ENCODE measurements around the gene CLNK.

Gene CLNK

GRCh38 chr4:10701161-10701560 lies 16.6 kb upstream of the CLNK start:
- DNase-seq = no peak

- no peak for DNase-seq
These were observed 13.6 kb upstream of the CLNK start for GRCh38 chr4:10698172-10698571.

DNA sequence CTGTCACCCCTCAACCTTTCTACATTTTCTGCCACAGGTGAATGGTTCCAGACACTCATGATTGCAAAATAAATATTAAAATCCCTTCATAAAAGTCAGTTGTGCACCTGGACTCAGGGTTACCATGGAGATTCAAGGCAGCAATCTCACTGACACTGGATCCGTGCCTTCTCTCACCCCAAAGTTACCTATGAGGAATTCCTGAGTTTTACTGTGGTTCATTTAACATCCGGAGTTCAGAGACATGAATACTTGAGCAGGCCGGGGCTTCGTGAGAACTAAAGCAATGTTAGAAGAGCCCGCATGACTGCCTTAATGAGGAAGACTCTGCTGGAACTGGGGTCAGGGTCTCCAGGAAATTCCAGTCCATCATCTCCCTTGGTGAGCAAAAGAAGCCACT lies 12.5 kb upstream of the CLNK start:
- DNase-seq = peak; percentile 98

- DNase-seq = peak; percentile 60
These were observed 11.7 kb upstream of the CLNK start for GRCh38 chr4:10696253-10696652.

DNA sequence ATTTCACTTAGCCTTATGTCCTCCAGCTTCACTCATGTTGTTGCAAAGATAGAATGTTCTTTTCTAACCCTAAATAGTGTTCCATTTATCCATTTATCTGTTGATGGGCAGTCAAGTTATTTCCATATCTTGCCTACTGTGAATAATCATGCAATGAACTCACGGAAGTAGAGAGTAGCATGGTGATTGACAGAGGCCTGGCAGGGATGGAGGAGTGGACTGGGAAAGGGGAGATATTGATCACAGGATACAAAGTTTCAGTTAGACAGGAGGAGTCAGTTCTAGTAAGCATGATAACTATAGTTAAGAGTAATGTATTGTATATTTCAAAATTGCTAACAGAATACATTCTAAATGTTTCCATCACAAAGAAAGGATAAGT lies 10.3 kb upstream of the CLNK start:
- DNase-seq = peak; percentile 88

- DNase-seq = peak; percentile 97
These were observed 9.7 kb upstream of the CLNK start for GRCh38 chr4:10694151-10694827.

DNA sequence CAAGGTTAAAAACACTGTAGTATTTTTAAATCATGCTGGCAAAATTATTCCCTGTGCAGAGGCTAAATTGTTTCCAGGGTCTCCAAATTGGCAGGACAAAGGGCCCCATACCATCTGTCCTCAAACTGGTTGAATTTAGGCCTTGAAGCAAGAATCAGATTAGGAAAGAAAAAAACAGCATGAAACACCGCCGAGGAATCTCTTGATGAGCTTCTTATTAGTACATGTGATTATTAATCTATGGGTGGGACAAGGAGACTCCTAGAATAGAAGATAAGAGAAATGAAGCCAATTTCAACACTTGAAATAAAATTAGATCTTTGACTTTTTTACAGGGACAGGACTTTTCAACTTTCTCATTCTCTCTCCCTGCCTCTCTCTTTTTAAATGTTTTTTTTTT lies 7.1 kb upstream of the CLNK start:
- no peak for DNase-seq

GRCh38 chr4:10690185-10690907 lies 5.8 kb upstream of the CLNK start:
- no peak for DNase-seq

DNA sequence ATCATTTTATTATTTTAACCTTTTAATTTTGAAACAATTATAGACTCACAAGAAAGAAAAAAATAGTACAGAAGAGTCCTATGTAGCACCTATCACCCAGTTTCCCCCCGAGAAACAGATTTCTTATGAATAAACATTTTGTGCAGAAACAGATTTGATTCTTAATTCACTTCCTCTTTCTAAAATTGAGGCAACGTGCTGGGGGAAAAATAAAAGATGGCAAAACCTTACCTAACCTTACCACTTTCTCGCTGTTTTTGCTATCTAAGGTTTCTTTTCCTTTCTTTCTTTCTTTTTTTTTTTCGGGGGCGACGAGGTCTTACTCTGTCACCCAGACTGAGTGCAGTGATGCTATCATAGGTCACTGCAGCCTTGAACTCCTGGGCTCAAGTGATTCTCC lies 4.3 kb upstream of the CLNK start:
- no peak for DNase-seq

- DNase-seq = no peak
These were observed 3.5 kb upstream of the CLNK start for GRCh38 chr4:10688022-10688421.

DNA sequence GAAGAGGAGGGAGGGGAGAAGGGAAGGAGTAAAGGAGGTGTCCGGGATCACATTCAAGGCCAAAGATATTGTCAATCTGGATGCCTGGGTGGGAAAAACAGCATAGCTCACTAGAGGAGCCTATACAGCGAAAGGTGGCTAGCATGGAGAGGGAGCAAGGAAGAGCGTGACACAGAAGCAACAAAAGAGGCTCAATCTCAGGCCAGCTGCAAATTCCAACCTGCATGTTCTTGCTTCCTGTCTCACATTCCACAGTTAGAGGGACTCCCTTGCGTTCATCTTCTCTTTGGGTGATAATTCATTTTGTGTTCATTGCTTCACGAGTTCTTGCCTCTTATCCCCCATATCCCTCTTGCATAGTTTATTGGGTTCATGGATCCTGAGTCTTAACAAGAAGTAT lies 3.0 kb upstream of the CLNK start:
- no peak for DNase-seq

- DNase-seq = no peak
These were observed 2.2 kb downstream of the CLNK start for GRCh38 chr4:10682397-10682796.

DNA sequence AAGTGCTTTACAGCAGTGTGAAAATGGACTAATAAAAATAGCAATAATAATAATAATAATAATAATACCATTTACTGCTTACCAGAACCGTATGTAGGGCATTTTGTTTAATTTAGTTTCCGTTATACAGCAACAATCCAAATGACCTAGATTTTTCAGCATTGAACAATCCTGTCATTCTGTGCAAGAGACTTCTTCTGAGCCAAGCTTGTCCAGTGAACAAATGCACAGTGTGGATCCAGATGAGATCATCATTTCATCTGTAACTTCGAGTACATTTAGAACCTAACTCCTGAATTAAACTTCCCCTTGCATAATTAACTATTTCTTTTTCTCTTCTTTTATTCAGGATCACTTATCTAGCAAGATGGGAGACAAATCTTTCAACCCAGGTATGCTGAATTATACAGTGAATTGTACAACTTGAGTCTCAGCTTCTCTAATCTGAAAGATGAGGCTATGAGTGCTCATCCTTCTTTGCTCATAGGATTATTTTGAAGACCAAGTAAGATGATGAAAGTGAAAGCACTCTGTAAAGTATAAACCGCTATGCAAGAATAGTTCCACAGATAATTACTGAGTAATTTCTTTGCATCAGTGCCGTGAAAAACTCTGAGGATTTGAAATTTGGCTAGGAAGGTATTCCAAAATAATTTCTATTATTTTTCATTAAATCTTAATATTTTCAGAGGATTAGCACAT lies 6.6 kb downstream of the CLNK start:
- DNase-seq = no peak

DNA sequence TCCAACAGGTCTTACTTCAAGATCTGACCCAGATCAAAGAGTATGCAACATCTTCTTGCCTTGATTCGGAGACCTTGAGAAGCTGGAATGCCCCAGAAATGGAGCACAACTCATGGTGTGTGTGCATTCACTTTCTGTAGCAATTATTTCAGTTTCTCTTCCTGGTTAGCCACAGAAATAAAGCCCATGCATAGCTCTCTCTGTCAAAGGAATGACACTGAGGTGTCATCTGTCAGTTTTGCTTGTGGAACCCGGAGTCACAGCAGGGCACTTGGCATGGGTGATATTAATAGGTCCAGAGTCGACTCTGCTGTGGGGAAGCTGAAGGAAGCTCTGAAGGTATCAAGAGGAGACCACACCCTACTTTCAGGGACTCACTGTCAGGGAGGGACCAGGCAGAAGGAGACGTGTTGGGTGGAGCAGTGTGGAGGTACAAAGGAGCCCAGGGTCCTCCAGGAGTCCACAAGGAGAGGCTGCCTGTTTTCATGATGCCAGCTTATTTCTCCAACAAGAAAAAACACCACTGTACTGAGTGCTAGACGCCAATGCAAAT lies 10.7 kb downstream of the CLNK start:
- no peak for DNase-seq

- DNase-seq = no peak
These were observed 12.2 kb downstream of the CLNK start for GRCh38 chr4:10672379-10672778.

- no peak for DNase-seq
These were observed 12.8 kb downstream of the CLNK start for GRCh38 chr4:10671799-10672198.

GRCh38 chr4:10671366-10671765 lies 13.2 kb downstream of the CLNK start:
- DNase-seq = no peak

- no peak for DNase-seq
These were observed 14.2 kb downstream of the CLNK start for GRCh38 chr4:10670321-10670720.

- DNase-seq = peak; percentile 85
These were observed 16.8 kb downstream of the CLNK start for GRCh38 chr4:10667701-10668326.

DNA sequence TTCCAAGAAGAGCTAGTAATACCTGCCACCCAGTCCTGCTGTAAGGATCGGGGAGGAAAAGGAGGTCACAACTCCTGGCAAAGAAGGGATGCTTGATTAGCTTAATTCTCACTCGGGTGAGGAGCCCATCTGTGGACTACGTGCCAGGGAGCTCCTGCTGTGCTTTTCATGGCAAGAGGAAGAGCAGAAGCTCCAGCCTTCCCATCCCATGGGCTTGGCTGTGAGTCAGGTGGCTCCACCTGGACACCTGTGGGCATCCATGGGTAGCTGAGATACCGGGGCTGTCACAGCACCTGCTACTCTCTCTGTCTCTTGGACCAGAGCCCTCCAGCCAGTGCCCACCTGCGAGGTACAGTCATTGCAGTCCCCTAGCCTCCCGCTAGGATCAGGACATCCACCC lies 18.0 kb downstream of the CLNK start:
- peak; percentile 77 for DNase-seq

- DNase-seq = peak; percentile 73
These were observed 20.2 kb downstream of the CLNK start for GRCh38 chr4:10664408-10664807.

DNA sequence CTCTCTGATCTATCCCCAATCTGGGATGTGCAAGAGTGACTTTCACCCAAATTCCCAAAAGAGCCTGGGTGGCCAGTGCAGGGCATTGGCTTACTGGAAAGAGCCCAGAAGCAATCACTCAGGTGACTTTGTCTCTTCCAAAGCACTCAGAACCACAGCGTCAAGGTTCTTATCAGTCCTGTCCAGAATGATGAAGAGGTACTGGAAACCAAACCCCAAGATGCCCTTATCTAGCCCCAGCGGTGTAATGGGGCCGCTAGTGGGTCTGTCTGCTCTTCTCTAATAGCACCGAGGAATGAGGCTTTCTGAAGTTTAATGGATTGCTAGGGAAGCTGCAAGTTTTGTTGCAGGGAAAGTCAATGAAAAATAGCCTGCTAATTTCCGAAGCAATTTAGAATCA lies 21.6 kb downstream of the CLNK start:
- DNase-seq = no peak

DNA sequence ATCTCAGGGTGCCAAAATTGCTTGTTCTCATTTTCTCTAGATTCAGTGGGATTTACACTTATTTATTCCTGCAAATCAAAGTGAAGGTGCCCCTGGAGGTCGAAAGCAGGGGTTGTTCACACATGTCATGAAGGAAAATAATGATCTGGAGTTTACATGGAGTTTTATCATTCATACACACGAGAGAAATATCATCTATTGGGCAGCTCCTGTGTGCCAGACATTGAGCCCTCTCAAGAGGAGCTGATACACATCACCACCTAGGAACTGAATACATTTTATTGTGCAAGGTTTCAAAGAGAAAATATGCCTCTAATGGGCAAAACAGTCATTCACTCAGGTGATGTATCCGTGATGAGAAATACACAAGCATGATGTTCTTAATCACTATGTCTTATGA lies 23.5 kb downstream of the CLNK start:
- DNase-seq = no peak

Data from DMS53 (cell line).